H1 (cell line): ENCODE results near the gene RMRP. TPM values are rescaled to one million over a fixed set of nuclear protein-coding genes. Genes with fewer than 3 reads are reported as not detected.
"Not testable (repeated sequence)": the region's sequence is repeated elsewhere in the genome, so short reads cannot be mapped to it uniquely, and the experiment has no call there.

ENCODE experiments used
- CTCF ChIA-PET: fragments of 300-600 bp; sonication (Branson Sonifier 250); formaldehyde crosslinking; loops from one replicate; lab custom pipeline; 2021; ENCODE audit not compliant: partially characterized antibody; lab: Charles Lee
- POLR2A ChIA-PET: fragments of 300-600 bp; sonication (Branson Sonifier 250); formaldehyde crosslinking; loops from one replicate; lab custom pipeline; 2021; ENCODE audit warnings: inconsistent platforms; ENCODE audit not compliant: partially characterized antibody; lab: Charles Lee
- DNase-seq, 2 experiments: peaks; one replicate each; pipeline versions ENCODE4 v3.0.0 to v3.0.0-alpha.2; 2010 to 2022; ENCODE audit warnings: low spot score in 2 of 2, low read depth in 1 of 2, mixed read lengths in 1 of 2
- FAIRE-seq: peaks from 2 replicates; lab custom pipeline; 2011; peaks lifted over from hg19 to GRCh38; lab: Jason Lieb, UNC
- H2AFZ ChIP-seq: 2 replicates; pipeline ENCODE4 v1.8.1; 2012; ENCODE audit warnings: low read length, inconsistent platforms
- H2AK5ac ChIP-seq: 2 replicates; pipeline ENCODE4 v1.6.1; 2013; ENCODE audit warnings: low read depth, low read length
- H2BK120ac ChIP-seq: replicated peaks from 2 replicates; pipeline ENCODE3; 2013; ENCODE audit warnings: low read depth, low read length, inconsistent platforms
- H2BK12ac ChIP-seq: 2 replicates; pipeline ENCODE4 v1.6.1; 2013; ENCODE audit warnings: low read depth, low read length
- H2BK15ac ChIP-seq: 2 replicates; pipeline ENCODE4 v1.6.1; 2013; ENCODE audit warnings: low read length
- H2BK20ac ChIP-seq: 2 replicates; pipeline ENCODE4 v1.6.1; 2013; ENCODE audit warnings: low read length
- H2BK5ac ChIP-seq: 2 replicates; pipeline ENCODE4 v1.6.1; 2013; ENCODE audit warnings: low read depth, low read length
- H3K14ac ChIP-seq: 2 replicates; pipeline ENCODE4 v1.6.1; 2013; ENCODE audit warnings: inconsistent platforms; ENCODE audit not compliant: insufficient read length
- H3K18ac ChIP-seq: 2 replicates; pipeline ENCODE4 v1.6.1; 2013; ENCODE audit warnings: low read length; ENCODE audit errors: extremely low read depth
- H3K23ac ChIP-seq: 2 replicates; pipeline ENCODE4 v1.6.1; 2013; ENCODE audit warnings: inconsistent platforms; ENCODE audit not compliant: insufficient read length
- H3K23me2 ChIP-seq: 2 replicates; pipeline ENCODE4 v1.6.1; 2013; ENCODE audit warnings: low read depth, low read length
- H3K27ac ChIP-seq: 2 replicates; pipeline ENCODE4 v1.6.1; 2011; ENCODE audit warnings: low read depth, low read length, inconsistent platforms
- H3K27me3 ChIP-seq, 4 experiments: replicated peaks in 1 of 4; 1 replicate in 1 of 4; 2 replicates in 3 of 4; pipeline versions ENCODE4 v1.6.1 to v1.8.1; 2011 to 2013; ENCODE audit warnings: low read length in 3 of 4, mild to moderate bottlenecking in 3 of 4, inconsistent platforms in 2 of 4, mixed read lengths in 2 of 4, moderate library complexity in 1 of 4; ENCODE audit not compliant: control insufficient read depth in 3 of 4, insufficient read depth in 3 of 4; ENCODE audit errors: extremely low read depth in 1 of 4
- H3K36me3 ChIP-seq, 4 experiments: 2 replicates each; pipeline versions ENCODE4 v1.6.1 to v1.8.1; 2011 to 2013; ENCODE audit warnings: mild to moderate bottlenecking in 4 of 4, low read length in 3 of 4, moderate library complexity in 2 of 4, control low read depth in 1 of 4, inconsistent platforms in 1 of 4; ENCODE audit not compliant: insufficient read depth in 4 of 4, control insufficient read depth in 2 of 4
- H3K4ac ChIP-seq: replicated peaks from 2 replicates; pipeline ENCODE3; 2013; ENCODE audit warnings: low read length, low read depth, mixed read lengths, inconsistent platforms; ENCODE audit not compliant: insufficient read length
- H3K4me1 ChIP-seq, 4 experiments: replicated peaks in 1 of 4; 1 replicate in 1 of 4; 2 replicates in 3 of 4; pipeline versions ENCODE4 v1.6.1 to v1.8.1; 2011 to 2013; ENCODE audit warnings: low read length in 3 of 4, inconsistent platforms in 2 of 4, mixed read lengths in 1 of 4; ENCODE audit not compliant: insufficient read depth in 4 of 4, control insufficient read depth in 3 of 4
- H3K4me2 ChIP-seq, 2 experiments: 2 replicates each; pipeline versions ENCODE4 v1.6.1 to v1.8.1; 2011 to 2013; ENCODE audit warnings: low read depth in 2 of 2, low read length in 2 of 2, control low read depth in 1 of 2, inconsistent platforms in 1 of 2, mild to moderate bottlenecking in 1 of 2; ENCODE audit not compliant: insufficient read depth in 1 of 2
- H3K4me3 ChIP-seq, 4 experiments: fragments of 200-600, 300-600 bp in 1 of 4; sonication (generic), shearing (Covaris generic), sonication (Bioruptor Twin) in 1 of 4; 2 replicates each; pipeline versions ENCODE4 v1.5.1 to v1.8.1; 2011 to 2016; ENCODE audit warnings: low read length in 4 of 4, low read depth in 3 of 4, control low read depth in 2 of 4, inconsistent platforms in 2 of 4, mild to moderate bottlenecking in 2 of 4, mixed read lengths in 1 of 4, moderate library complexity in 1 of 4; ENCODE audit not compliant: insufficient read depth in 2 of 4; ENCODE audit errors: extremely low read depth in 1 of 4
- H3K56ac ChIP-seq: replicated peaks from 2 replicates; pipeline ENCODE3; 2013; ENCODE audit warnings: low read depth, mild to moderate bottlenecking, mixed read lengths, low read length, inconsistent platforms; ENCODE audit not compliant: insufficient read length
- H3K79me1 ChIP-seq: 2 replicates; pipeline ENCODE4 v1.6.1; 2013; ENCODE audit warnings: low read depth, low read length, control low read depth
- H3K79me2 ChIP-seq, 2 experiments: 2 replicates each; pipeline versions ENCODE4 v1.6.1 to v1.8.1; 2012 to 2013; ENCODE audit warnings: low read length in 2 of 2, mild to moderate bottlenecking in 2 of 2, inconsistent platforms in 1 of 2; ENCODE audit not compliant: insufficient read depth in 2 of 2, control insufficient read depth in 1 of 2
- H3K9ac ChIP-seq, 4 experiments: replicated peaks in 1 of 4; 1 replicate in 1 of 4; 2 replicates in 3 of 4; pipeline versions ENCODE4 v1.6.1 to v1.8.1; 2011 to 2013; ENCODE audit warnings: low read depth in 3 of 4, low read length in 3 of 4, control low read depth in 2 of 4, mild to moderate bottlenecking in 2 of 4, moderate library complexity in 2 of 4, inconsistent platforms in 1 of 4; ENCODE audit errors: extremely low read depth in 1 of 4
- H3K9me3 ChIP-seq, 2 experiments: 2 replicates each; pipeline versions ENCODE4 v1.6.1 to v1.8.1; 2012 to 2013; ENCODE audit warnings: mild to moderate bottlenecking in 2 of 2, moderate library complexity in 2 of 2, control low read depth in 1 of 2, inconsistent platforms in 1 of 2, low read depth in 1 of 2, low read length in 1 of 2, mixed read lengths in 1 of 2; ENCODE audit not compliant: insufficient read depth in 2 of 2
- H4K20me1 ChIP-seq, 2 experiments: replicated peaks in 1 of 2; 2 replicates each; pipeline versions ENCODE3 to v1.8.1; 2011 to 2013; ENCODE audit warnings: inconsistent platforms in 2 of 2, low read length in 2 of 2, mild to moderate bottlenecking in 1 of 2; ENCODE audit not compliant: insufficient read depth in 2 of 2, control insufficient read depth in 1 of 2
- H4K5ac ChIP-seq: 2 replicates; pipeline ENCODE4 v1.6.1; 2013; ENCODE audit warnings: low read length, low read depth, mixed read lengths, inconsistent platforms; ENCODE audit not compliant: insufficient read length
- H4K8ac ChIP-seq: 2 replicates; pipeline ENCODE4 v1.8.0; 2013; ENCODE audit warnings: mild to moderate bottlenecking, moderate library complexity, low read length, inconsistent platforms; ENCODE audit not compliant: insufficient read depth; ENCODE audit errors: extremely low read depth
- H4K91ac ChIP-seq: replicated peaks from 2 replicates; pipeline ENCODE3; 2013; ENCODE audit warnings: low read length, mixed read lengths, inconsistent platforms; ENCODE audit not compliant: insufficient read length
- WGBS, 2 experiments: shearing (Covaris generic) in 1 of 2; methylation state at CpG; one replicate each; pipeline versions ENCODE4 v1.1.6 to v1.1.7; 2013 to 2015; ENCODE audit warnings: low lambda C conversion rate in 2 of 2, mixed read lengths in 2 of 2, inconsistent platforms in 1 of 2, low coverage in 1 of 2, missing lambda C conversion rate in 1 of 2; ENCODE audit not compliant: insufficient replicate concordance in 2 of 2, insufficient coverage in 1 of 2, insufficient read length in 1 of 2; ENCODE audit errors: extremely low coverage in 1 of 2, missing lambda C conversion rate in 1 of 2; 5-methylcytosine and 5-hydroxymethylcytosine counted together
- polyA plus RNA-seq, 7 experiments: library from polyadenylated mRNA; depleted of rRNA in 3 of 7; stranded (reverse) in 5 of 7; unstranded in 2 of 7; fragments of >200 nt in 5 of 7; fragments of 200-250 nt in 2 of 7; gene quantifications; 1 replicate in 5 of 7; 2 replicates in 1 of 7; 4 replicates in 1 of 7; pipeline versions ENCODE4 v1.2.1 to v1.2.3, GENCODE V29; 2011 to 2013; ENCODE audit warnings: missing spikeins in 2 of 7, mixed read lengths in 2 of 7
- total RNA-seq: library from RNA; stranded (reverse); fragmentation: NEBNext Ultra II Directional; extraction: Animal tissue kit (Norgen Biotek cat#: 25700); gene quantifications from 2 replicates; pipeline ENCODE4 v1.2.1, GENCODE V29; 2021

Gene RMRP
- total and polyA plus RNA-seq, 2 of the 8 experiments (the other 6 are each of a cell fraction or from before 2014, with no cell fraction given) = 169 to 14,987 TPM

DNA sequence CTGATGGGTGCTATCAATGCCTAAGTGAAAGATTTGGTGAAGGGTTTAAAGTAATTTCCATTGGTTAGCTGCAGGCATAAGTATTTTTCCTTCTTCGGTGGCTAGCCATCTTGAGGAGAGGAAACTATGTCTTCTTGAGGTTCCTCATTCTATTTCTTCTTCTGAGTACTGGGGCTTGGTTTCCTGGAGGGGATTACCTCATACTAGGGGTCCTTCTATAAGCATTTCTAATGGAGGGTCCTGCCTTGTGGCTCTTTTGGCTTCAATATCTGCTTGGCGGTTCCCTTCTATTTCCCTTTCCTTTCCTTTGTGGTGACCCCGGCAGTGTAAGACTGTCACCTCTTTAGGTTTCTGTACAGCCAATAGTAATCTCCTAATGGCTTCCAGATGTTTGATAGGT, 16.3 kb downstream of the RMRP start:
- H2BK120ac ChIP-seq, H3K36me3 ChIP-seq, H2AK5ac ChIP-seq, H3K23me2 ChIP-seq, H2BK20ac ChIP-seq, H3K14ac ChIP-seq, H3K18ac ChIP-seq, H3K9ac ChIP-seq, H4K5ac ChIP-seq, DNase-seq, H2BK5ac ChIP-seq, H3K4me1 ChIP-seq, H4K8ac ChIP-seq, H3K23ac ChIP-seq, H4K91ac ChIP-seq, H3K4ac ChIP-seq, POLR2A ChIA-PET, H3K79me1 ChIP-seq, H2BK15ac ChIP-seq, H3K4me3 ChIP-seq, H3K4me2 ChIP-seq, H3K27ac ChIP-seq, H3K79me2 ChIP-seq, H2AFZ ChIP-seq, H3K56ac ChIP-seq, H2BK12ac ChIP-seq, H3K27me3 ChIP-seq, H4K20me1 ChIP-seq, FAIRE-seq, H3K9me3 ChIP-seq: not testable (repeated sequence)
- 100% methylated on average over 3 of the region's 3 CpGs; no CpG with 5 or more reads in 1 of the 2 experiments for WGBS, 2 experiments
- CTCF ChIA-PET = interaction anchor here (1.0 to 2.1 kb wide), 4 partner anchors 26 to 88 kb away, joined by 3 to 6 read pairs (median 4); no protein-coding TSS in a partner anchor

DNA sequence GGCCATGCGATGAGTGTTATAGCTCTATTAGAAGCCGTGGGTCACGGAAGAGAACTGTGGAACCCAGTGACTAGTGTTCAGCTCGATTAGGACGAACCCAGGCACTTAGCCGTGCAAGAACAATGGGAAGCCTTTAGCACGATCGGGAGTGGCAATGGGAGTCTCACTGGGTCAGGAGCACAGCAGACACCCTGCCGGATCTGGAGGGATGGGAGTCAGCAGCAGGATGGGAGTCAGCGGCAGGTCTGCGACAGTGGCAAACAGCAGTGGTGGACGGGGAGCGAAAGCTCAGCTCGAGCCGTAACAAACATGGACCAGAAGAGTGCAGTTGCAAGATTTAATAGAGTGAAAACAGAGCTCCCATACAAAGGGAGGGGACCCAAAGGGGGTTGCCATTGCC, 17.4 kb downstream of the RMRP start:
- H2AFZ ChIP-seq, H3K4me3 ChIP-seq, H4K8ac ChIP-seq, H3K9me3 ChIP-seq, H2BK15ac ChIP-seq, H3K18ac ChIP-seq, H3K27me3 ChIP-seq, H3K56ac ChIP-seq, H2BK5ac ChIP-seq, DNase-seq, H4K91ac ChIP-seq, H3K79me2 ChIP-seq, H4K20me1 ChIP-seq, H3K36me3 ChIP-seq, H3K4me2 ChIP-seq, H2BK120ac ChIP-seq, H2BK20ac ChIP-seq, H3K9ac ChIP-seq, H3K23me2 ChIP-seq, H4K5ac ChIP-seq, H3K23ac ChIP-seq, H3K27ac ChIP-seq, H3K14ac ChIP-seq, FAIRE-seq, H2AK5ac ChIP-seq, H3K79me1 ChIP-seq, H2BK12ac ChIP-seq, H3K4ac ChIP-seq, H3K4me1 ChIP-seq: not testable (repeated sequence)
- ChIA-PET POLR2A (interaction anchor here (0.7 kb wide), 1 partner anchor 18 kb away, joined by 3 read pairs; the partner anchor contains the start of genes CCDC107 and RMRP), CTCF (interaction anchor here (1.0 to 1.3 kb wide), 3 partner anchors 21 to 187 kb away, joined by 3 to 4 read pairs (median 3); no protein-coding TSS in a partner anchor)
- 97% methylated on average over 15 of the region's 15 CpGs; no CpG with 5 or more reads in 1 of the 2 experiments for WGBS, 2 experiments
